Measurements from ENCODE around the gene RNF14. TPM values are rescaled to one million over a fixed set of nuclear protein-coding genes. Genes with fewer than 3 reads are reported as not detected.

Gene RNF14
- total RNA-seq, 4 donors from 2014 or later, result 72.6 to 115 (median 96.9) TPM

DNA sequence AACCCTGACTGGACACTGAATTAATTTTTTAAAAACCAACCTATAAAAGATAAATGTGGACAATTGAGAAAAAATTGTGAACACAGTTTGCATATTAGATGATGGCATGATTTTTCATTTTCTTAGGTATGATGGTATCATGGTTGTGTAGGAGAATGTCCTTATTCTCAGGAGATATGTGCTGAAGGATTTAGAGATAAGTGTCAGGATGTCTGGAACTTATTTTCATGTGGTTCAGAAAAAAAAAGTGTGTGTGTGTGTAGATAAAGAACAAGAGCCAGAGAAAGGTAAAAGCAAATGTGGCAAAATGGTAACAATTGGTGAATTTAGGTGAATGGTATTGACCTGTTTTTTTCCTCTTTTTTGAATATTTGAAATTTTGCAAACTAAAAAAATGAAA is 39.9 kb downstream of the RNF14 start:
- ATAC-seq, result no peak
- Histone ChIP-seq H3K9me3 (no peaks in the 10 kb centered on the region), H3K27ac (no peak overlapping the region), H3K4me1 (peaks cover 0 to 30% (median 0%) of the 10 kb centered on the region in 3 donors), H3K36me3 (peaks cover 0 to 70% of the 10 kb centered on the region in 2 donors), H3K27me3 (no peaks in the 10 kb centered on the region), H3K4me3 (no peak overlapping the region)
- no peak for TF ChIP-seq EP300 (IDR thresholded peaks at IDR 0.05)
- TF ChIP-seq POLR2AphosphoS5 (IDR thresholded peaks at IDR 0.05), result no peak
- no peak for TF ChIP-seq POLR2A (IDR thresholded peaks at IDR 0.05)
- TF ChIP-seq, protein P1, sequence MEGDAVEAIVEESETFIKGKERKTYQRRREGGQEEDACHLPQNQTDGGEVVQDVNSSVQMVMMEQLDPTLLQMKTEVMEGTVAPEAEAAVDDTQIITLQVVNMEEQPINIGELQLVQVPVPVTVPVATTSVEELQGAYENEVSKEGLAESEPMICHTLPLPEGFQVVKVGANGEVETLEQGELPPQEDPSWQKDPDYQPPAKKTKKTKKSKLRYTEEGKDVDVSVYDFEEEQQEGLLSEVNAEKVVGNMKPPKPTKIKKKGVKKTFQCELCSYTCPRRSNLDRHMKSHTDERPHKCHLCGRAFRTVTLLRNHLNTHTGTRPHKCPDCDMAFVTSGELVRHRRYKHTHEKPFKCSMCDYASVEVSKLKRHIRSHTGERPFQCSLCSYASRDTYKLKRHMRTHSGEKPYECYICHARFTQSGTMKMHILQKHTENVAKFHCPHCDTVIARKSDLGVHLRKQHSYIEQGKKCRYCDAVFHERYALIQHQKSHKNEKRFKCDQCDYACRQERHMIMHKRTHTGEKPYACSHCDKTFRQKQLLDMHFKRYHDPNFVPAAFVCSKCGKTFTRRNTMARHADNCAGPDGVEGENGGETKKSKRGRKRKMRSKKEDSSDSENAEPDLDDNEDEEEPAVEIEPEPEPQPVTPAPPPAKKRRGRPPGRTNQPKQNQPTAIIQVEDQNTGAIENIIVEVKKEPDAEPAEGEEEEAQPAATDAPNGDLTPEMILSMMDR (IDR thresholded peaks at IDR 0.05), result no peak

DNA sequence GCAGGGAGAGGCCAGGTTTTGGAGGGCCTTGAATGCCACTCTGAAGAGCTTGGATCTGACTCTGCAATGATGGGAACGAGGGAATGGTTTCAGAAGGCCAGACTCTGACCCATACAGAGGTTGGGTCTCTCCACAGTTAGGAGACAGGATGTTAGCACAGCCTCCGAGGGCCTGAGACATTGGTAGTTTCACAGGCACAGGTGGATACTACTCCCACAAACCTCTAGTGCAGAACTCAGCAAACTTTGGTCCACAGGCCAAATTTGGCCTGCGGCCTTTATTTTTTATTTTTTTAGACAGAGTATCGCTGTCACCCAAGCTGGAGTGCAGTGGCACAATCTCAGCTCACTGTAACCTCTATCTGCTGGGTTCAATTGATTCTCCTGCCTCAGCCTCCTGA is 41.0 kb downstream of the RNF14 start:
- Histone ChIP-seq H3K4me1 (peaks cover 0 to 34% (median 0%) of the 10 kb centered on the region in 3 donors), H3K9me3 (no peaks in the 10 kb centered on the region), H3K36me3 (peaks cover 0 to 59% of the 10 kb centered on the region in 2 donors), H3K27ac (no peak overlapping the region), H3K4me3 (no peak overlapping the region), H3K27me3 (no peaks in the 10 kb centered on the region)
- TF ChIP-seq, protein P1 (IDR thresholded peaks at IDR 0.05), result no peak
- TF ChIP-seq POLR2AphosphoS5 (IDR thresholded peaks at IDR 0.05), result no peak
- no peak for TF ChIP-seq POLR2A (IDR thresholded peaks at IDR 0.05)
- TF ChIP-seq EP300 (IDR thresholded peaks at IDR 0.05), result no peak
- WGBS, 2 donors (ENCODE audit: low coverage in 1 of 2), result 80 to 85% methylated on average over 1 to 3 of the region's 4 CpGs
- ATAC-seq, result no peak

DNA sequence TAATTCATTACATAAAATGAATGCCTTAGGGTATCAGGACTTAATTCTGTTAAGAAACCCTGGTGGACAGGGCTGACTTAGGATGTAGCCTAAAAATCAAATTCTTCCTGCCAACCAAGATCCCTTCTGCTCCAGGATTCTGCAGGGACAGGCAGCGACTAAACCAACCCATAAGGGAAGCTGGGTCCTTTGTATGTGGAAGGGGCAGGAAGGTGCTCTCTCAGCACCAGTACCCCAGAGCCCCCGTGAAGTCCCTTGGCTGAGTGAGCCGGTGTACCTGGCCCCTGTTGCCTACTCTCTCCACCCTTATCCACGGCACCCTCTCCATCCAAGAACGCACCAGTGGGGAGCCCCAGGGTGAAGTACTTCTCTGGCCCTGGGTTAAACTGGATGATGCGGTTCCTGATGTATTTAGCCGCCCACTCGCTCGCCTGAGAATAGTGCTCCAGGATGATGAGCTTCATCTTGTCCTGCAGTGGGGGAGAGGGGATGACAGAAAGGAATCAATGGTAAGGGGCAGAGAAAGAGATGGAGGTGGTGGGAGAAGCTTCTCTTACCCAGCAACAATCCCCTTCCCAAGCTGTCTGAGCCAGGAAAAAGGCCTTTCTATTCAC is 42.8 kb downstream of the RNF14 start:
- peak overlapping the region in 3 of 4 donors; percentile 88 to 90 (median 88) for H3K27ac ChIP-seq
- H3K4me3 ChIP-seq, result peak overlapping the region in 1 of 2 donors; percentile 63
- WGBS, 2 donors (ENCODE audit: low coverage in 1 of 2), result 80% methylated on average over 4 of the region's 9 CpGs; no CpG with 5 or more reads in 1 of the 2 donors
- no peaks in the 10 kb centered on the region for H3K9me3 ChIP-seq
- peaks cover 0 to 40% (median 0%) of the 10 kb centered on the region in 3 donors for H3K4me1 ChIP-seq
- H3K36me3 ChIP-seq, result peaks cover 0 to 42% of the 10 kb centered on the region in 2 donors
- no peak for ATAC-seq
- no peaks in the 10 kb centered on the region for H3K27me3 ChIP-seq
- TF ChIP-seq EP300 (IDR thresholded peaks at IDR 0.05) (no peak), POLR2AphosphoS5 (IDR thresholded peaks at IDR 0.05) (no peak), POLR2A (IDR thresholded peaks at IDR 0.05) (no peak)
- TF ChIP-seq, protein P1 (IDR thresholded peaks at IDR 0.05), result no peak

DNA sequence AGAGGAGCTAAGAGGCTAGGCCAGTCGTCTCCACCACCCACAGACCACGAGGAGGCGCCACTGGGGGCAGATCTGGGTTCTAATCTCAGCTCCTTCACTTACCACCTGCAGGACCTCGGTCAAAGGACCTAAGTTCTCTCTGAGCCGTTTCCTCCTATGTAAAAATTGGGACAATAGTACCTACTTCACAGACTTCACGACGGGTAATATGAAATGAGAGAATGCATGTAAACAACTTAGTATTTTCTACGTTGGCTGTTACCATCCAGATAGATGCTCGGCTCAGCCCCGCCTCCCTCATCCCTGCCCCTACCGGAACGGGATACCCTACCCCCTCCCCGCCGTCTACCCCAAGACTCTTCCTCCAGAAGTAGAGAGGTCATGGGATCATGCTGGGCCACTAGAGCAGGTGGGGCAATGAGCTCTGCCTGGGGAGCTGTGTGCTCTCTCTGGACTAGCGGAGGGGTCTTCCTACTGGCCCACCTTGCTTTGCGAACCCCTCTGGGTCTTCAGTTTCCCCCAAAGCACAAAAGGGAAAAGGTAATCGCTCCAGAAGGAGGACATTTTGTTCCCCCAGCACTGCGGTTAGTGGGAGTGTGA is 43.4 kb downstream of the RNF14 start:
- no peaks in the 10 kb centered on the region for H3K9me3 ChIP-seq
- ATAC-seq, result peak; percentile 10
- H3K27ac ChIP-seq, result peak overlapping the region; percentile 31 to 90 (median 88)
- whole genome bisulfite sequencing, 2 donors (ENCODE audit: low coverage in 1 of 2), result 7 to 10% methylated on average over 9 to 14 of the region's 18 CpGs
- peak overlapping the region; percentile 49 to 63 for H3K4me3 ChIP-seq
- H3K4me1 ChIP-seq, result peaks cover 0 to 40% (median 0%) of the 10 kb centered on the region in 3 donors
- H3K36me3 ChIP-seq, result peaks cover 0 to 38% of the 10 kb centered on the region in 2 donors
- TF ChIP-seq POLR2AphosphoS5 (IDR thresholded peaks at IDR 0.05), result no peak
- TF ChIP-seq POLR2A (IDR thresholded peaks at IDR 0.05), result no peak
- TF ChIP-seq EP300 (IDR thresholded peaks at IDR 0.05), result no peak
- TF ChIP-seq, protein P1 (IDR thresholded peaks at IDR 0.05), result peak in 3 of 4 experiments; percentile 28 to 58 (median 36)
- H3K27me3 ChIP-seq, result no peaks in the 10 kb centered on the region

Data from gastroesophageal sphincter (tissue), 4 donors.